ENCODE results near the gene ELK4.
A peak's percentile ranks its signal among the peaks of the same experiment; 100 is the strongest.

Gene ELK4

DNA sequence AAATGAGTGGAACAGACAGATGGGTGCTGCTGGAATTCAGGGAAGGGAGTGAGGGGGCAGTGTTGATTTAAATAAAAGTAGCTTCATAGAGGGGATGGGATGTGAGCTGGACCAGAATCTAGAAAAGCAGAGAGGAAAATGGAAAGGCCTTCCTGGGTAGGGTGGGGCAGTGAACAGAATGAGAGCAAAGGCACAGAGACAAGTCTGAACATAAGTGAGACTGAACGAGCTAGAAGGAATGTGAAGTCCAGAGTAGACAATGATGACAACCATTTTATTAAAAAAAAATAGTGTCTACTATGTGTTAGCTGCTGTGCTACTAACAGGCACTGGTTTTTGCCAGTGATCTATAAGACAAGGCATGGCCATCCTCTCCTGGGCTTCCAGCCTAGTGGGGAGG, 36.0 kb downstream of the ELK4 start:
- DNase-seq (ENCODE audit: low read depth) = no peak

DNA sequence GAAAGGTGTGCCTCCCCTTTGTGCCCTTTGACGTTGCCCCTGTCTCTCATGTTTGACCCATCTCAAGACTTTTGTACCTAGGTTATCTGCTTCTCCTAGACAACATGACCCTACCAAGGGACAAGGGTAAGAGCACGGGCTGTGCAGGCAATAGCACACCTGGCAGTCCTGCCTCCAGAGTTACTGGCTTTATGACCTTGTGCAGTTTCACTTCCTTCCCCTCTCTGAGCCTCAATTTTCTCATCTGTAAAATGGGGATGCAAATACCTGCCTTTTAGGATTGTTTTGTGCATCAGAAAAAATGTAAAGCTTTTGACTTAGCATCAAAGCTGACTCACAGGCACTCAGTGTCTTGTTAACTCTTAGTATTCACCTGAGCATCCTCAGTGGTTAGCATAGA, 36.4 kb downstream of the ELK4 start:
- DNase-seq (ENCODE audit: low read depth) = no peak

DNA sequence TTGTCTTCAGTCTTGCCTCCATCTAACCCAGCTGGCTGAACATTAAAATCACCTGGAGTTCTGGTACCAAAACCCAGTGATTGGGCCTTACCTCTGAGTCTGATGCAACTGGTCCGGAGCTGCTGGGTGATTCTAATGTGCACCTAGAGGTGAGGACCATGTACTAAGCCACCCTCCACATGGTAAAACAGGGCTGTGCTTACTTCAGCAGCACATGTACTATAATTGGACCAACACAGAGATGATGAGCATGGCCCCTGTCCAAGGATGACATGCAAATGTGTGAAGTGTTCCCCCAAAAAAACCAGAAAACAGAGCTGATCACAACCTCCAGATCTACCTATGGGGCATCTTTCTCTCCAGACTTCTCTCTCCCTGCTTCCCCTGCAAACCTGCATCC, 37.0 kb downstream of the ELK4 start:
- DNase-seq (ENCODE audit: low read depth) = no peak

- no peak for DNase-seq (ENCODE audit: low read depth)
These were observed 37.8 kb downstream of the ELK4 start for GRCh38 chr1:205593967-205594366.

GRCh38 chr1:205593532-205593931, 38.3 kb downstream of the ELK4 start:
- no peak for DNase-seq (ENCODE audit: low read depth)

- DNase-seq (ENCODE audit: low read depth) = no peak
These were observed 39.3 kb downstream of the ELK4 start for GRCh38 chr1:205592443-205593003.

- DNase-seq (ENCODE audit: low read depth) = peak; percentile 89
These were observed 40.1 kb downstream of the ELK4 start for GRCh38 chr1:205591522-205592351.

- no peak for DNase-seq (ENCODE audit: low read depth)
These were observed 40.9 kb downstream of the ELK4 start for GRCh38 chr1:205590777-205591513.

- DNase-seq (ENCODE audit: low read depth) = no peak
These were observed 41.4 kb downstream of the ELK4 start for GRCh38 chr1:205590457-205590768.

DNA sequence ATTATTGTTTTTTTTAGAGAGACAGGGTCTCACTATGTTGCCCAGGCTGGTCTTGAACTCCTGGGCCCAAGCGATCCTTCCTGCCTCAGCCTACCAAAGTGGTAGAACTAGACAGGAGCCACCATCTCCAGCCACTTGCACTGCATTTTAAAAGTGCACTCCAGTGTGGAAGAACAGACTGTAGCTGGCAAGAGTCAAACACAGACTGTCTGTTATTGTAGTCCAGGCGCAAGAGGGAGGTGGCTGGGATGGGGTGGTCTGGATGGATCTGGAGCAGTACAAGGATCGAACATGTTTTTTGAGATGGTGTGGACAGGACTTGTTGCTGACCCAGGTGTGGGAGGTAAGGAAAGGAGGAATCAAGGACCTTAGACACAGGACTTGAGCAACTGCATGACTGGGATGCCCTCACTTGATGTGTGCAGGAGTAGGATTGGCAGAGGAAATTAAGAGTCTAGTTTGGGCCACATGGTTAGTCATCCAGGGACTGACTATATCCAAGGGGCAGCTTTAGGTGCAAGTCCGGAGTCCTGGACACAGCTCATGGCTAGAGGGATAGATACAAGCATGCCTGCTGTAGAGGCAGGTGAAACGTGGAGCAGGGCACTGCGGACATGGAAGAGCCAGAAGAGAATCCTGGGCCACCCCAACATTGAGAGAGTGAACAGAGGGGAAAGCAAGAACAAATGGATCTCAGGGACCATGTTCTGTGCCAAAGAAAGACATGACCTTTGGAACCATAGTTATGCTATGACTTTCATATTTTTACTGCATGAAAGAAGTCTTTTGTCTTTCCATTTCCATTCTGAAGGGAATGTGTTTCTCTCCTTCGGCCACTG, 42.0 kb downstream of the ELK4 start:
- no peak for DNase-seq (ENCODE audit: low read depth)

DNA sequence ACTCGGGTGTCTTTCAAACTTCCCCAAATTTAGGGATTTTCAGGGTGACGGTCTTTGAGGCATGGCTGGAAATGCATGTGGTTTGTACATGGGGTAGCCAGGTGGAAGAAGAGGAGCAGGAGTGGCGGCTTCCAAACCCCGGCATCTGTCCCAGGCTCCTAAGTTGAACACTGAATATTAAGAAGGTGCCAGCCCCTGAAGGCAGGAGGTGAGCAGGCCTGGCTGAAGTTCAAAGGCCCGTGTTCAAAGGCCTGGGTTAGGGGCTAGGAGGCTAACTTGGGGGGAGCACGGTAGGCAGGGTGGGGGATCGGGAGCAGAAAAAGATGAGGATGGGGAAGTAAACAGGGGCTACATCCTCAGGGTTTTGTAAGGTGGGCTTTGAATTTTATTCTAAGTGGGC, 42.8 kb downstream of the ELK4 start:
- no peak for DNase-seq (ENCODE audit: low read depth)

GRCh38 chr1:205588636-205589035, 43.2 kb downstream of the ELK4 start:
- DNase-seq (ENCODE audit: low read depth) = no peak

GRCh38 chr1:205587581-205587980, 44.2 kb downstream of the ELK4 start:
- no peak for DNase-seq (ENCODE audit: low read depth)

GRCh38 chr1:205585835-205586785, 45.7 kb downstream of the ELK4 start:
- no peak for DNase-seq (ENCODE audit: low read depth)

DNA sequence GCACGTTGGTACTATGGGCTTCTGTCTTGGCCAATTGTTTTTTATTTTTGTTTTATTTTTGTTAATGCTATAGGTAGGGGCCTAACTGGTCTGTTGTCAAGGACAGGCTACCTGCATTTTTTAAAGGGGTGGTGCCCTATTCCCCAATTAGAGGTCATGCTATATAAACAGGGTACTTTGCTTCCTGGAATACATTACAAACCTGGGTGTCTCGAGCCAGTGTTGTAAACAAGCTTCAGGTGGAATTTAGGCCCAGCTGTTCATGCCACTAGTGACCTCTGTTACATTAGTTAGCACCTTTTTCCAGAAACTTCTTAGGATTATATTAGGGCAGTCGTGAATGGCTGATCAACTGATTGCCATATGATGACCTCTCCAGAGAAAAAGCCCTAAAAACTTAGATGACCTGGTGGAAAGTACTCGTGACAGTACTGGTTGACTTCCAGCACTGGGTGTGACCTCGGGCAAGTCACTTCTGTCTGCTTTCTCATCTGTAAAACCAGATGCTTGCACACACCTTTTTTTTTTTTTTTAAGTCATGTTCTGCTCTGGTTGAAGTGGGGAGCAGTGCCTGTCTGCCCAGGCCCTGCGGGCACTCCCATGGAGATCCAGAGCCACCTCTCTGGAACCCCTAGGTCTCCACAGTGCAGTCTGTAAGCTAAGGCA, 46.5 kb downstream of the ELK4 start:
- DNase-seq (ENCODE audit: low read depth) = no peak

DNA sequence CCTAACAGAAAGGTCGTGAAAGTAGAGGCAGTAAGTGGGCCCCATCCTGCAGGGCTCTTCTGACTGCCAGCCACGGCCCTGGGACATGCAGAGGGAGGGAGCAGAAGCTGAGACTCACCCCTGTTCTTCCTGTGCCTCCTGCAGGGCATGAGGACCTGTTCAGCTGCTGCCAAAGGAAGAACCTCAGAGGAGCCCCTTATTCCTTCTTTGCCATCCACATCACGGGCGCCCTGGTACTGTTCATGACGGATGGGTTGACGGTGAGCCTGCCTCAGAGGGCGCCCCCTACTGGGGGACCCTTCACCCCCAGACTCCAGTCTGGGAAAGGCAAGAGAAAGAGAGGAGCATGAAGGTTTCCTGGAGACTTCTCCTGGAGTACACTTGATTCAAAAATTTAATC, 47.1 kb downstream of the ELK4 start:
- no peak for DNase-seq (ENCODE audit: low read depth)

GRCh38 chr1:205583461-205584130, 48.2 kb downstream of the ELK4 start:
- no peak for DNase-seq (ENCODE audit: low read depth)

- DNase-seq (ENCODE audit: low read depth) = no peak
These were observed 49.1 kb downstream of the ELK4 start for GRCh38 chr1:205582471-205583291.

- DNase-seq (ENCODE audit: low read depth) = no peak
These were observed 49.8 kb downstream of the ELK4 start for GRCh38 chr1:205582046-205582445.
